ENCODE measurements around the gene EYA3. TPM values are rescaled to one million over a fixed set of nuclear protein-coding genes. Genes with fewer than 3 reads are reported as not detected.

The EYA3 gene
- total RNA-seq, 1 experiment from 2014 or later, result 29.4 TPM

DNA sequence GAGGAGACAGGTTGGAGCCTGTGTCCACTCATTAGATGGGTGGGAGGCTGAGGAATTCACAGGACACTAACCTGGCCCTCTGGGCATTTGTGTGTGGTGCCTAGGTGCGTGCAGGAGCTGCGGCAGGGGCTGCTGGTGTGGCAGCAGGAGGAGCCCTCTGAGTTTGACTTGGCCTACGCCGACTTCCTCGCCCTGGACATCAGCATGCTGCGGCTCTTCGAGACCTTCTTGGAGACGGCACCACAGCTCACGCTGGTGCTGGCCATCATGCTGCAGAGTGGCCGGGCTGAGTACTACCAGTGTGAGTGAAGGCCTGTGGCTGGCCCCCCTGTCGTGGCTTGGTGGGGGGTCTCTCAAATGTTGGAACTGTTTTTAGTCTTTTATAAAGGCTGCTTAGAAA lies 125.0 kb downstream of the EYA3 start (continued):
- no peak for TF ChIP-seq ZNF423 (CRISPR knock-in tag; IDR thresholded peaks at IDR 0.05)
- no peak for TF ChIP-seq ZNF416 (CRISPR knock-in tag; IDR thresholded peaks at IDR 0.05)
- no peak for TF ChIP-seq SOX15 (CRISPR knock-in tag; IDR thresholded peaks at IDR 0.05)
- TF ChIP-seq, protein P1, sequence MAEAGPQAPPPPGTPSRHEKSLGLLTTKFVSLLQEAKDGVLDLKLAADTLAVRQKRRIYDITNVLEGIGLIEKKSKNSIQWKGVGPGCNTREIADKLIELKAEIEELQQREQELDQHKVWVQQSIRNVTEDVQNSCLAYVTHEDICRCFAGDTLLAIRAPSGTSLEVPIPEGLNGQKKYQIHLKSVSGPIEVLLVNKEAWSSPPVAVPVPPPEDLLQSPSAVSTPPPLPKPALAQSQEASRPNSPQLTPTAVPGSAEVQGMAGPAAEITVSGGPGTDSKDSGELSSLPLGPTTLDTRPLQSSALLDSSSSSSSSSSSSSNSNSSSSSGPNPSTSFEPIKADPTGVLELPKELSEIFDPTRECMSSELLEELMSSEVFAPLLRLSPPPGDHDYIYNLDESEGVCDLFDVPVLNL (CRISPR knock-in tag; IDR thresholded peaks at IDR 0.05; ENCODE audit: borderline replicate concordance, low read depth), result no peak
- TF ChIP-seq, protein P2, sequence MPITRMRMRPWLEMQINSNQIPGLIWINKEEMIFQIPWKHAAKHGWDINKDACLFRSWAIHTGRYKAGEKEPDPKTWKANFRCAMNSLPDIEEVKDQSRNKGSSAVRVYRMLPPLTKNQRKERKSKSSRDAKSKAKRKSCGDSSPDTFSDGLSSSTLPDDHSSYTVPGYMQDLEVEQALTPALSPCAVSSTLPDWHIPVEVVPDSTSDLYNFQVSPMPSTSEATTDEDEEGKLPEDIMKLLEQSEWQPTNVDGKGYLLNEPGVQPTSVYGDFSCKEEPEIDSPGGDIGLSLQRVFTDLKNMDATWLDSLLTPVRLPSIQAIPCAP (CRISPR knock-in tag; IDR thresholded peaks at IDR 0.05), result no peak

- ChIA-PET CTCF (interaction anchor here (1.4 to 2.7 kb wide), 2 partner anchors 24 to 104 kb away, joined by 4 to 16 read pairs; no protein-coding TSS in a partner anchor), POLR2A (interaction anchor here (1.5 kb wide), 1 partner anchor 10 kb away, joined by 4 read pairs; no protein-coding TSS in a partner anchor)
- no peak overlapping the region for H3K27ac Mint-ChIP-seq
- peak; percentile 15 for ATAC-seq
- TF ChIP-seq GTF2I (CRISPR knock-in tag; conservative IDR thresholded peaks at IDR 0.05) (no peak), STAT6 (CRISPR knock-in tag; conservative IDR thresholded peaks at IDR 0.05; ENCODE audit: low read depth) (no peak), NFATC4 (CRISPR knock-in tag; IDR thresholded peaks at IDR 0.05) (no peak), SMAD3 (CRISPR knock-in tag; IDR thresholded peaks at IDR 0.05; ENCODE audit: borderline replicate concordance) (no peak), NR3C1 (CRISPR knock-in tag; conservative IDR thresholded peaks at IDR 0.05; ENCODE audit: low read depth) (no peak), NFYB (CRISPR knock-in tag; conservative IDR thresholded peaks at IDR 0.05; ENCODE audit: low read depth) (no peak), FOXP4 (CRISPR knock-in tag; IDR thresholded peaks at IDR 0.05) (no peak), E2F5 (CRISPR knock-in tag; IDR thresholded peaks at IDR 0.05) (no peak), GABPB1 (CRISPR knock-in tag; IDR thresholded peaks at IDR 0.05) (no peak), ZNF512 (CRISPR knock-in tag; IDR thresholded peaks at IDR 0.05; ENCODE audit: borderline replicate concordance) (no peak), ETV6 (CRISPR knock-in tag; IDR thresholded peaks at IDR 0.05) (no peak), GRHL2 (CRISPR knock-in tag; IDR thresholded peaks at IDR 0.05; ENCODE audit: insufficient replicate concordance, severe bottlenecking) (no peak), JAZF1 (CRISPR knock-in tag; IDR thresholded peaks at IDR 0.05) (no peak), ATF3 (CRISPR knock-in tag; conservative IDR thresholded peaks at IDR 0.05) (no peak)
- TF ChIP-seq, protein P3, sequence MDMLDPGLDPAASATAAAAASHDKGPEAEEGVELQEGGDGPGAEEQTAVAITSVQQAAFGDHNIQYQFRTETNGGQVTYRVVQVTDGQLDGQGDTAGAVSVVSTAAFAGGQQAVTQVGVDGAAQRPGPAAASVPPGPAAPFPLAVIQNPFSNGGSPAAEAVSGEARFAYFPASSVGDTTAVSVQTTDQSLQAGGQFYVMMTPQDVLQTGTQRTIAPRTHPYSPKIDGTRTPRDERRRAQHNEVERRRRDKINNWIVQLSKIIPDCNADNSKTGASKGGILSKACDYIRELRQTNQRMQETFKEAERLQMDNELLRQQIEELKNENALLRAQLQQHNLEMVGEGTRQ (CRISPR knock-in tag; IDR thresholded peaks at IDR 0.05), result no peak
- TF ChIP-seq, protein P4, sequence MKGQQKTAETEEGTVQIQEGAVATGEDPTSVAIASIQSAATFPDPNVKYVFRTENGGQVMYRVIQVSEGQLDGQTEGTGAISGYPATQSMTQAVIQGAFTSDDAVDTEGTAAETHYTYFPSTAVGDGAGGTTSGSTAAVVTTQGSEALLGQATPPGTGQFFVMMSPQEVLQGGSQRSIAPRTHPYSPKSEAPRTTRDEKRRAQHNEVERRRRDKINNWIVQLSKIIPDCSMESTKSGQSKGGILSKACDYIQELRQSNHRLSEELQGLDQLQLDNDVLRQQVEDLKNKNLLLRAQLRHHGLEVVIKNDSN (CRISPR knock-in tag; IDR thresholded peaks at IDR 0.05), result no peak
- TF ChIP-seq, protein P5, sequence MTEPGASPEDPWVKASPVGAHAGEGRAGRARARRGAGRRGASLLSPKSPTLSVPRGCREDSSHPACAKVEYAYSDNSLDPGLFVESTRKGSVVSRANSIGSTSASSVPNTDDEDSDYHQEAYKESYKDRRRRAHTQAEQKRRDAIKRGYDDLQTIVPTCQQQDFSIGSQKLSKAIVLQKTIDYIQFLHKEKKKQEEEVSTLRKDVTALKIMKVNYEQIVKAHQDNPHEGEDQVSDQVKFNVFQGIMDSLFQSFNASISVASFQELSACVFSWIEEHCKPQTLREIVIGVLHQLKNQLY (CRISPR knock-in tag; IDR thresholded peaks at IDR 0.05), result no peak
- TF ChIP-seq, protein P6, sequence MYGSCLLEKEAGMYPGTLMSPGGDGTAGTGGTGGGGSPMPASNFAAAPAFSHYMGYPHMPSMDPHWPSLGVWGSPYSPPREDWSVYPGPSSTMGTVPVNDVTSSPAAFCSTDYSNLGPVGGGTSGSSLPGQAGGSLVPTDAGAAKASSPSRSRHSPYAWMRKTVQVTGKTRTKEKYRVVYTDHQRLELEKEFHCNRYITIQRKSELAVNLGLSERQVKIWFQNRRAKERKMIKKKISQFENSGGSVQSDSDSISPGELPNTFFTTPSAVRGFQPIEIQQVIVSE (CRISPR knock-in tag; IDR thresholded peaks at IDR 0.05; ENCODE audit: borderline replicate concordance), result no peak
- no peaks in the 10 kb centered on the region for H3K9me3 Mint-ChIP-seq
- DNase-seq (ENCODE audit: low spot score), result peak; percentile 22
- H3K36me3 Mint-ChIP-seq, result no peaks in the 10 kb centered on the region
- H3K4me1 Mint-ChIP-seq, result peaks cover 24% of the 10 kb centered on the region
- H3K27me3 Mint-ChIP-seq (ENCODE audit: low read depth), result no peaks in the 10 kb centered on the region
- H3K4me3 Mint-ChIP-seq, result peak overlapping the region; percentile 79
Observed at GRCh38 chr1:27961646-27962221, 126.7 kb downstream of the EYA3 start.

All from WTC11 (cell line).